GM18499 (cell line): ENCODE measurements around the gene KAT6B.

Experiments used
- ATAC-seq: cut with Tn5 transposase; IDR thresholded peaks from one replicate; pipeline ENCODE4 v1.9.1; 2021; ENCODE audit warnings: moderate number of reproducible peaks; ENCODE audit not compliant: insufficient read depth, unreplicated experiment

The KAT6B gene

DNA sequence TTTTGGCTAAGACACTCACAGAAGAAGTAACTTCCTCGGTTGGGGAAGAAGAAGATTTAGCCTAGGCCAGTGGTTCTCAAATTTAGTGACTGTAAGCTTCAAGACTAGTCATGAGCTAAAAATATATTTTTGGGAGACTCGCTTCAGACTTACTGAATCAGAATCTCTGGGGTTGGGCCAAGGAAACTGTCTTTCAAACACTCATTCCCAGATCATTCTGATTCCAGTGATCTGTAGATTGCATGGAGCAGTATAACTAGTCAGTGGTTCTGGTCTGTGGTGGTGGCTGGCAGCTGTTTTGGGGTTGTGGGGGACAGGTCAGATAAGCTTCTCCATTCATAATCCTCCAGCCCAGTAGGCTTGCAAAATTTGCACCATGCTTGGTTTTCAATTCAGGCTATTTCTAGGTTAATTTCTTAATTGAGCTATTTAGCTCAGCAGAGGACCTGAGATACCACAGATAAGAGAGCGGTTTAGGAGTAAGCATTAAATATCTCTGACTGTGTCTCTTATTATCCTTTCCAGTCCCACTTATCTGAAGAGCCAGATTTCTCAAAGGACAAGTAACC, 3.8 kb upstream of the KAT6B start:
- ATAC-seq, result no peak

DNA sequence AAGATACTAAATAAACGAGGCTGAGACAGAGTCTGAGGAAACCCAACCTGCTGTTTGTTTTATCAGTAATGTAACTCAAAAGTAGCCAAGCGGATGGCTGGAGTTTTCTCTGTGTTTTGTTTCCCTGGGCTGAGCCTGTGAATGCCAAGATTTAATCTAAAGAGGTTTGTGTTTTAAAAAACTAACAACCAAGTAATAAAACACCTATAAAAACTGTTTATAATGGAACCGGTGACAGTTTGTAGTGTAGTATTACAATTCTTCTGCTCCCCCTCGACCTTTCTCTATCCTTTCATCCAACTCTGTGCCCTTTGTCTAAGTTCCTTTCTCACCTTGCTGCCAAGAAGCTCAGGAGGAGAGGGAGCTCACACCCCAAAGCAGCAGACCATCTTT, 2.6 kb upstream of the KAT6B start:
- no peak for ATAC-seq

DNA sequence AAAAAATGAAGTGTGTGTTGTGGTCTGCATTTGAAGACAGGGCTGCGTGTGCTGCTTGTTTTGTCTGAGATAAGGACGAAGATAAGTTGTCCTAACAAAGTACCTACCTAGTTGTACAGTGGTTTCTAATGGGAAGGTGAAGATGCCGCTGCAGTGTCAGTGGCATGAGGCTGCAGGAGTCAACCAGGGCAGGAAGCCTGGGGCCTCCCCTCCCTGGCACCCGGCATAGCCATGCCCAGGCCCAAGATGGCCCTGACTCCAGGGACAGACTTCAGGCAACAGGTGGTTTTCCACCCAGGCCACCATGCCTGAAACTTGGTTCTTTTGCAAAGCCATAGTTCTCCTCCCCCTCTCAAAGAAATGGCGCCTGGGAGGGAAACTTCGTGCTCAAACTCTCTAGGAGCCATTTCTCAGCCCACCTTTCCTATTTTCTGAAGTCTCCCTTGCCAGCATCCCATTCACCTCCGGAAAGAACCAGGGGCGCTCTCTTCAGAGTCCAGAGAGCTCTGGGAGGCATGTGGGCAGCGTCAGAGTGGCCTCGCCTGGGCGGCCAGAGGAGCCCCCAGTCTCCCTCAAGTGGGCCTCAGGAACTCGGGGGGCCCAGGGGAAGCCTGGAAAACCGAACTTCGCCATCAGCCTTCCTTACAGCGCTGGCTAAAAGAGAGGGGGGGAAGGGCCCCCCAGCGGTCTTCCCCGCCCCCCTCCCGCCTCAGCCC, 2.1 kb upstream of the KAT6B start:
- no peak for ATAC-seq

DNA sequence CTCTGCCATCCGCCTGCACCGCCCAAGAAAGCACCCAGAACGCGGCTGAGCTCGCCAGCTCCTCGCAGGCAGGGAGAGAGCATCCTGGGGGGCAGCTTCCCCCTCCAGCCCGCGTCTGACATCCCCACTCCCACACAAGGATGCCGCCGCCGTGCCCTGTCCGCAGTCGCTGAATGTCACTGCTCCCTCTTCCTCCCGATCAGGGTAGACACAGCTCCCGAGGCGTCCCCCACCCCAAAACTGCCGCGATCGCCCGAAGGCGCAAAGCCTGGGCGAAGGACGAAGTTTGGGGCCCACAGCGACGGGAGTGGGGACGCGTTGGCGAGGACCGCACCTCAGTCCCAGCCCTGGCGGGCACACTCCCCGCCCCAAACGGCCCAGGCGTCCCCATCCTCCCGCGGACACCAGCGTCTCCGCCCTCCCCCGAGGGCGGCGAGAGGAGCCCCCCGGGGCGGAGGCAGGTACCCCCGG, 1.5 kb upstream of the KAT6B start:
- ATAC-seq, result no peak

DNA sequence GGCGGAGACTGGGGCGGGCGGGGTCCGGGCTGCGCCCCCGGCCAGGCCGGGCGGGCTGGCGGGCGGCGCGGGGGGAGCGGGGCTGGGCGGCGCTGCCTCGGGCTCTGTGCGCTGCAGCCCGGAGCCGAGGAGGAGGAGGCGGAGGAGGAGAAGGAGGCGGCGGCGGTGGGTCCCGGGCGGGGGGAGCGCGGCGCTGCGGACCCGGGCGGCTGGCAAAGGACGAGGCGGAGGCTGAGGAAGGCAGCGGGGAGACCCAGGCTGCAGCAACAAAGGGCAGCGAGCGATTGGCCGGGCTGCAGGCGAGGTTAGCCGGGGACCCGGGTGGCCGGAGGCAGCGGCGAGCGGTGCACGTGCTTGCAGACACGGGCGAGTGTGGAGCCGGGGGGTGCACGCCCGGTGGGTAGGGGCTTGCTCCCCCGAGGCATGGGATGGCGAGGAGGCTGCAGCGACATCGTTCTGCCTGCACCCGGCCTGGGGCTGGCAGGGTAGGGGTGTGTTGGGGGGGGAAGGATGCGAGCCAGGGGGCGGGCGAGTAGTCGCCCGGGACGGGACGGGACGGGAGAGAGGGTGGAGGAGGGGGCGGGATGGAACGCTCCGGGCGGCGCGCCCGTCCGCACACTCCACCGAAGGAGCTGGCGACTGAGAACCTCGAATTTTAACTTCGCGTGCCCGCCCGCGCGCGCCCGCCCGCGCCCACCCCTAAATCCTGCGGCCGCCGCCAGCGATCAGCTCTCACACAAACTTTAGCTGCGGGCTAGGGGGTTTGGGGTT, 844 bp upstream of the KAT6B start:
- no peak for ATAC-seq

DNA sequence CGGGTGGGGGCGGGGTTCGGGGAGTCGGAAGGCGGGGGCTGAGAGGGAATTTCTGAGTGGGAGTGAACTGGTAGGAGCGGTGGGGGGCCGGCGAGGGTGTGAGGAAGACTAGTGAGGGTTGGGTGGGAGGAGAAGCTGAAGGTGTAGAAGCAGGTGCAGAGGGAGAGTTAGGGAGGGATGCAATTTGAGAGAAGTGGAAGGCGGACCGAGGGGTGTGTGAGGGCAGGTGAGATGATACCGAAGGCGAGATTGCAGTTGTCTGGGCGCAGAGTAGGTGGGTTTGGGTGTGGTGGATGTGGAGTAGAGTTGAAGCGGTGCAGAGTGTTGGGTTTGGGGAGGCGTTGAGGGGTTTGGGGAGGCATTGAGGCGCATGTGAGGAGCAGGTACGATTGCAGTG, 643 bp downstream of the KAT6B start:
- ATAC-seq, result no peak

DNA sequence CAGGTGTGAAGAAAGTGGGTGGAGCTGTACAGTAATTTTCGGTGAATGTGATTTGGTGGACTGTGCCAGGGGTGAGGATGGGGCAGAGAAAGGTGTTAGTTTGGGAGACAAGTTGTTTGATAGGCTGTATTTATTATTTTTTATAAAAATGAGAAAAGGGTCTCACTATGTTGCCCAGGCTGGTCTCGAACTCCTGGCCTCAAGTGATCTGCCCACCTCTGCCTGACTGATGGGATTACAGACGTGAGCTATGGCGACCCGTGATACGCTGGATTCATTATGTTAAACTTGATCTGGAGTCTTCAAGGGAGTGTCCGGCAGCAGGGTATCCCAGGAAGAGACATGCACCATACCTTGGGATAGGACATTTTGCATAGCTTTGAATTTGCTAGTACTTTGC, 1.3 kb downstream of the KAT6B start:
- no peak for ATAC-seq

DNA sequence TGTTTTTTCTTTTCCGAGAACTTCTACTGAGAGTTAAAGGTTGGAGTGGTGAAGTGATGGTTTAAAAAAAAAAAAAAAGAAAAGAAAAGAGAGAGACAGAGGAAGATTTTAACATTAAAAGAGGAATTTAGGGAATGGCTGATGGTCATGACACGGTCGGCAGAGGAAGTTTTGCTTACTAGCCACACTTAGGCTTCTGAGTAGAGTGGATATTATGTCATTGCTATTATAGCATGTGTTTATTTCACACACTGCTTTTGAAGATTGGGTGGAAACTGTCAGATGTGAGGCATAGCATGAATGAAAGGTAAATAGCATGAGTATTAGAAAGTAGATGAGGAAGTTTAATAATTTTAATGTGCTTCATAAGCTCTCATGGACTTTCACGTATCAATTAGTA, 2.5 kb downstream of the KAT6B start:
- ATAC-seq, result no peak

DNA sequence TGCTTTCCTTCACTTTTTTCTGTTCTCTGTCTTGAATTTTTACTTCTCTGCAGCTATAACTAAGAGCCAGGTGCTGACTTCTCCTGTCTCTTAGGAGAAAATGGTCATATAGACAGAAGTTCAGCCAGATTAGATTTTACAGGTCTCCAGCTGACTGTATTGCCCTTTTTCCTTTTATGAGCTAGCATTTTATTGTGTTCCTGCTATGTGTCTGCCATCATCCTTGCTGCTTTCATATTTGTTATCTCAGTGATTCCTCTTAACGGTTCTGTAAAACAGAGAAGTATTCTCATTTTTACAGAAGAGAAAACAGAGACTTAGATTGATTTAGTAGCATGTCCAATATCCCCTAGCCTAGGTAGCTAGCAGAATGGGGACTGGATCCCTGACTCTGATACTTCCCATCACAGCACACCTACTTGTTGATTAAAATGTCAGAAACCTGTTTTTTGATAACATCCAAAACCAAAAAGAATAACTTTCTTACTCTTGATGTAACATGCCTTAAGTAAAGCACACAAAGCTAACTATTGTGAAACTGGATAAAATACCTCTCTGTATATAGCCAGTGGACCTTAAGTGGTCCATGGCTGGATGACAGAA, 5.2 kb downstream of the KAT6B start:
- ATAC-seq, result no peak

DNA sequence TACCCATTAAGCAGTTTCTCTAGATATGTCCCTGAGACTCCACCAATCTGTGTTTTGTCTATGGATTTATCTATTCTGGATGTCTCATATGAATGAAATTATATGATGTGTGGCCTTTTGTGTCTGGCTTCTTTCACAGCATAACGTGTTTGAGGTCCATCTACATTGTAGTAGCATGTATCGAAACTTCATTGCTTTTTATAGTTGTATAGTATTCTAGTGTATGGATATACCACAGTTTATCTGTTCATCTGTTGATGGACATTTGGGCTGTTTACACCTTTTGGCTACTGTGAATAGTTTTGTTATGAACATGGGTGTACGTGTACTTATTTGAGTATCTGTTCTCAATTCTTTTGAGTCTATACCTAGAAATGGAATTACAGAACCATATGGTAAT, 9.6 kb downstream of the KAT6B start:
- ATAC-seq, result no peak

DNA sequence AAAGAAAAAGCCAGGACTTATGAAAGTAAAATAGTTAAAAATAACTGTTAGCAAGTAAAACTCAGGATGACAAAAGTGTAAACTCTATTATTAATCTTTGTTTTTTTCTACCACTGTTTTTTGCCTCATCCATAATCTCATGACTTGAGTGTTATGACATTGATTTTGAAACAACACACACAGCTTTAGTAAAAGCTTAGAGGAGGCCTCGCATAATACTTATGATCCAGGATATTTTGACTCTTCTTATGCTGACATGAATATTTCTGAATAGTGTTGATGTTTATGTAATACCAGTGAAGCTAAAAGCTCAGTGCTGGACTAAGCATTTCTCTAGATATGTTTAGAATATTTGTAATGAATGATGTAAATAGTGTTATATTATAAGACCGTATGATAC, 10.5 kb downstream of the KAT6B start:
- no peak for ATAC-seq

DNA sequence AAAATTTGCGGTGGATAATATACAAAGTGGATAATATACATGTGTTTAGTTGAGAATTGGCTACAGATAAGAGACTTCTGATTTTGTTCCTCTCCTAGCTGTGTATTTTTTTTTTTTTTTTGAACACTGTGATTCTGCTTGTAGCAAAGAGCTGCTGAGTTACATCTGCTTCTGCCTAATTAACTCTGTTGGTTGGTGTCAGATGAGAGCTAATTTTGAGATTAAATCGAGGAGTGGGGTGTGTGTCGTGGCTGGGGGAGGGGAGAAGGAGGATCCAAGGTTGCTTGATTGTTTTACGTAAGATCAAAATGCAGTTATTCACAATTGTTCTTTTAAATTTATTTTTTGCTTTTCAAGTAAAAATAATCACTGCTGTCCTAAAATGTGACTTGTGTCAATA, 11.3 kb downstream of the KAT6B start:
- no peak for ATAC-seq

DNA sequence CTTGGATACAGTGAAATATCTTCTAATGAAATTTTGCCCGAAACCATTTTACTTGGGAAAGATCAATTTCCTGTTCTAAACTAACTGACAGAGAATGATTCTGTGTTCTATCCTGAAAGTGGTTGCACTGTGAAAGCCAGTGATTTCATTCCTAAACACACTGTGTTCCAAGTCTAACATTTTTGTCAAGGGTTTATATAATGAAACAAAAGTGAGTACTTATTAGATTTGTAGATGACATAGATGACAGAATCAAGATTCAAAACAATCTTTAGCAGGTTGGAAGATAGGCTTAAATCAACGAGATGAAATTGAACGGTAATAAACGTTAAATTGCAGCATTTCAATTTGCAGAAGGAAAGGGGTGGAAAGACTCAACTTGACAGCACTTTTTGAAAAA, 13.3 kb downstream of the KAT6B start:
- no peak for ATAC-seq

DNA sequence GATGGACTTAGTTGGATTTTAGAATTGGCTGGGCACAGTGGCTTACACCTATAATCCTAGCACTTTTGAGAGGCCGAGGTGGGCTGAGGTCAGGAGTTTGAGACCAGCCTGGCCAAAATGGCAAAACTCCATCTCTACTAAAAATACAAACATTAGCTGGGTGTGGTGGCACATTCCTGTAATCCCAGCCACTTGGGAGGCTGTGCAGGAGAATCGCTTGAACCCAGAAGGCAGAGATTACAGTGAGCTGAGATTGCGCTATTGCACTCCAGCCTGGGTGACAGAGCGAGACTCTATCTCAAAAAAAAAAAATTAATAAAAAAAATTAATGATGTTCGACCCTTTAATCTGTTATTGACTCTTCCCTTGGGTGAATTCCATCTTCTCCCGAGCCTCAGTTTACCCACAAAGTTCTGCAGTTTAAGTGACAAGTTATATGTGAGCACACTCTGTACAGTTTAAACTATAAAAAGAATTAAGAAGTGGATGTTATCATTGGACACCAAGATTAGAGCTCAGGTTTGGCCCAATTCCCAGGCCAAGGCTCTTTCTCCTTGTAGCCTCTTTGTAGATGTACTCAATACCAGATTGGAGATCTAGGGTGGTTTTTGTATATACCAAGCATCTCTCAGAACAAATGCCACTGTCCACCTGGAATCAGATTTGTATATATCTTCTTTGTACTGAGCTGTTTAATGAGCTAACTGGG, 15.0 kb downstream of the KAT6B start:
- no peak for ATAC-seq

DNA sequence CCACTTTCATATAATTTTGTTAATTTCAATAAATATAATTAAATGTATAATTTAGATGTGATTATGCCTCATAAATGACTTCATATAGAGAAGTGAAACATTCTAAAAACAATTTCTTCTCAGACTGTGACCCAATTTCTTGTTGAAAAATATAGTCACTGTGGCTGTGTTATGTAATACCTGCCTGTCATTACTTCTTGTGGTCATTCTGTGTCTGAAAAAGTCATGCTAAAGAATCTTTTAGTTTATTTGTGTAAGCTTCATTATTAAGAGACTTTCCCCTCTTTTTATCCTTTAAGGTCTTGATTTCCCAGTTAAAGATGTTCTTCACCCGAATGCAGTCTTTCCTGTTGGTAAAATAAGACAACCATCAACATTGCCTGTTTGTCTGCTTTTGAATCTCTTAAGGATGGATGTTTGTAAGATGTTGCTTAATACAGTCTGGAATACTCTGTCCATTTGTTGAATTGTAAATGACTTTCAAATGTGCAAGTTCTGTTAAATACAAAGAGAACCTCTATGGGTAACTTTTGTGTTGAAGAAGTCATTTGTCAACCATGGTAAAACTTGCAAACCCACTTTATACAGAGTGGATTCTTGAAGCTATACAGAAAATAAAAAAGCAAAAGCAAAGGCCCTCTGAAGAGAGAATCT, 16.0 kb downstream of the KAT6B start:
- no peak for ATAC-seq

DNA sequence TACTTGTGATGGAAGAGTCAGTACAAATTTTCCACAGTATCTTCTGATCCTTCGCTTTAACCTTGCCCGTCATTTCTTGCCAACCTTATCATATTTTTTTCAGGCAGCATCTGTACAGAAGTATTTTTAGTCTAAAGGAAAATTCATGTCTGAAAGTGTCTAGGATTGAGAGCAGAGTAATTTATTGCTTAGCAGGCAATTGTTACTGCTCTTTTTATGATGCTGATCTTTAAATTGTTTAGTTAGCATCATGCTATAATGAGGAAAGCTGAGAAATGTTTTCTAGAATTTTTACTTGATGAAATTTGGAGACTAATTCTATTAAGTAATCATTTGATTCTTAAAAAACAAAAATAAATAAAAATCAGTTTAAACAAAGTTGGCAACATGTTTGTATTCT, 20.6 kb downstream of the KAT6B start:
- no peak for ATAC-seq

DNA sequence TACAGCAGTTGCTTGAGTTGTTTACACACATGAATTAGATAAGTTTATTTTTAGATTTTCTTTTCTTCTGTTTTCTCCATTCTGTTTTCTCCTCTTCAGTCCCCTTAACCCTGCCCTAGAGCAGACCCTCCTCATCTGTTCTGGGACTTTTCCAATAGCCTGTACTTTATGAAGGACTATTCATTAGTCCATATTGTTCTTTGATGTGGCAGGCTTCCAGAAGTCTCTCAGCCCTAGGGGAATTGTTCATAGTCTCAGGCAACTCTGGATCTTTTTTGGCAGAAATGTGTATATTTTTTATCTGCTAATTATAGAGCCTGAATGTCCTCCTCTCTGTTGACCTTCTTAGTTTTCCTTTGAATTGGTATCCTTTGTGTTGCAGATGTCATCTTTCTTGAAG, 25.4 kb downstream of the KAT6B start:
- no peak for ATAC-seq

DNA sequence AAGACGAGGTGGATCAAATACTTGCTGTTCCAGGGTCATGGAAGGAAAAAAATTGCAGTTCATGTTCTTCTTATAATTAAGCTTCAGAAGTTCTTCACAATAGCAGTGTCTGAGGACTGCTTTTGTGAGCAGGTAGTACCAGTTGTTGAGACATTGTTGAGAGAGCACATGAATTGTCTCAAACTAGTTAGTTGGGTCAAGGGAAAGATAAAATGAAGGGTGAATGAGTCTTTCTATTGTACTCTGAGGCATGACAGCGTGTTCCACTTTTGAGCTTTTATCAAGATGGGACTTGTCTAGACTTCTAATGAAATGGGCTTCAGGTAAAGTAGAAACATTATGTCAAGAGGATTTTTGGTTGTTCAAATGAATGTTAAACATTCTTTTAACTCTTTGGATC, 26.0 kb downstream of the KAT6B start:
- no peak for ATAC-seq

DNA sequence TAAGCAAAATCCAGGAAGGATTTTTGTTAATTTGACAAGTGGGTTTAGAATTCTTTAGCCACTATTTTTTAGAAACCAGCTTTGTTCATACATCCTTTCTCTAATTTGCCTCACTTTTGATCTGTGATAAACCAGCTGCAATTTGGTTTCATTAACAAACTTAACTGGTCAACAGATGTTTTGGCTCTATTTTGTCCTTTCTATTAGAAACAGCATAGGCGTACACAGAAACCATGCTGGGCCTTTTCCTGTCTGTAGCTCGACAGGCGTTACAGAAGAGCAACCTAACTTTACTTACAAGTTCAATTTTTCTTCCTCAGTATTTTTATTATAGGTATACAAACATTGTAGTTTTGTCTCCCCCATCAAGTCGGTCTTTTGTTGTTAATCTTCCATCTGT, 28.2 kb downstream of the KAT6B start:
- no peak for ATAC-seq

DNA sequence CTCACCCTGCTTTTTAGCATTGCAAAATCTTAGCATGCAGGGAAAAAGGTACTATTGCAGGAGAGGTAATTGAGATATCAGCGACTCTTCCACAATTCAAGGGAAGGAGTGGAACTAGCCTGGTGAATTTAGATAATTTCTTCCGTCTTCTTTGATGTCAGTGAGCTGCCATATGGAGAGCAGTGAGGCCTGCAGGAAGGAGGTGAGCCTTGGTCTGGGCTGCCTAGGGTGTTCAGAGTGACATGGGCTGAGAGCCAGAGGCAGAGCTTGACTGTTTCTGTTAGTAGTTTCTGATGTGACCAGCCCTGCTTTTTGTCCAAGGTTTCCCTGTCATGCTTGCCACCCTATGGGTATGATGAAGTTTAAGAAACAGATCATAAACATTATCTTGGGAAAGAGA, 28.6 kb downstream of the KAT6B start:
- no peak for ATAC-seq
